ENCODE results near the gene TCL1A.
"Not testable (repeated sequence)": the region's sequence is repeated elsewhere in the genome, so short reads cannot be mapped to it uniquely, and the experiment has no call there.

DNA sequence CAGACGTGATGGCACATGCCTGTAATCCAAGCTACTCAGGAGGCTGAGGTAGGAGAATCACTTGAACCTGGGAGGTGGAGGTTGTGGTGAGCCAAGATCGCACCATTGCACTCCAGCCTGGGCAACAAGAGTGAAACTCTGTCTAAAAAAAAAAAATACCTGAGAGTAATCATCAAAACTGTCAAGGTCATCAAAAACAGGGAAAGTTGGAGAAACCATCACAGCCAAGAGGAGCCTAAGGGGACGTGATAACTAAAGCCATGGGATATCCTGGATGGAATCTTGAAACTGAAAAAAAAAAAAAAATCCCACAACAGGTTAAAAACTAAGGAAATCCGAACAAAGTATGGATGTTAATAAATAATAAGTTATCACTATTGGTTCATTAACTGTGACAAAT, 49.1 kb upstream of the TCL1A start:
- not testable (repeated sequence) for TF ChIP-seq POLR2A (IDR thresholded peaks at IDR 0.05; ENCODE audit: low read depth, low read length); TAF1 (IDR thresholded peaks at IDR 0.05; ENCODE audit: borderline replicate concordance, low read depth, low read length); POLR2AphosphoS5 (IDR thresholded peaks at IDR 0.05; ENCODE audit: low read depth, low read length)

Measured in GM12892 (cell line).